Vagina (tissue), 2 donors: ENCODE data around the gene CDC14B.

Experiments used
- POLR2A ChIP-seq, 2 donors: fragments of 450-650 bp; IDR thresholded peaks; one replicate each; pipeline ENCODE4 v1.6.1; 2017; ENCODE audit warnings: antibody characterized with exemption in 2 of 2, mild to moderate bottlenecking in 2 of 2, moderate library complexity in 2 of 2
- TF ChIP-seq, protein P1 (sequence below), 3 experiments: fragments of 450-650 bp in 2 of 3; fragments of 200-600 bp in 1 of 3; sonication (generic) in 1 of 3; IDR thresholded peaks; one replicate each; pipeline ENCODE4 v1.5.1; 2017 to 2019; ENCODE audit warnings: antibody characterized with exemption in 3 of 3, mild to moderate bottlenecking in 2 of 3, moderate library complexity in 2 of 3

DNA sequence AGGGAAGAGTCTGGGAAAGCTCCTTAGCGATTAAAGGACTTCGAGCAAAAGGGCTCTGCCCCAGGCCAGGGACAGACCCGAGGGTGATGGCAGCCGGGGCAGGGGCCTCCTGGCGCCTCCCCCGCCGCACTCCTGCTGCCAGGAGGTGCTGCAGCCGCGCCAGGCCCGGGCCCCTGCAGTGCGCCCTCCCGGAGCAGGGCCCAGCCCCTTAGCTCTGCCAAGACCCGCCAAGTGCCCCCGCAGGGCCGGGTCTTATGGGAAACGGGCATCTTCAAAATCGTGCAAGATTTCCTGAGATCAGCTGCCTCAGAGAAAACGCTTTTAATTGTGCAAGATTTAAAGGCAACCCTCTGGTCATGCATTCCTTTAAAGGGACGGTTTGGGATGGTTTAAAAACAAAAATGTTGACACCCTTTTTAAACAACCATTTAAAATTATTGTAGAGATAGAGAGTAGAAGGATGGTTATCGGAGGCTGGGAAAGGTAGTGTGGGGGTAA is 52.4 kb downstream of the CDC14B start:
- TF ChIP-seq, protein P1, sequence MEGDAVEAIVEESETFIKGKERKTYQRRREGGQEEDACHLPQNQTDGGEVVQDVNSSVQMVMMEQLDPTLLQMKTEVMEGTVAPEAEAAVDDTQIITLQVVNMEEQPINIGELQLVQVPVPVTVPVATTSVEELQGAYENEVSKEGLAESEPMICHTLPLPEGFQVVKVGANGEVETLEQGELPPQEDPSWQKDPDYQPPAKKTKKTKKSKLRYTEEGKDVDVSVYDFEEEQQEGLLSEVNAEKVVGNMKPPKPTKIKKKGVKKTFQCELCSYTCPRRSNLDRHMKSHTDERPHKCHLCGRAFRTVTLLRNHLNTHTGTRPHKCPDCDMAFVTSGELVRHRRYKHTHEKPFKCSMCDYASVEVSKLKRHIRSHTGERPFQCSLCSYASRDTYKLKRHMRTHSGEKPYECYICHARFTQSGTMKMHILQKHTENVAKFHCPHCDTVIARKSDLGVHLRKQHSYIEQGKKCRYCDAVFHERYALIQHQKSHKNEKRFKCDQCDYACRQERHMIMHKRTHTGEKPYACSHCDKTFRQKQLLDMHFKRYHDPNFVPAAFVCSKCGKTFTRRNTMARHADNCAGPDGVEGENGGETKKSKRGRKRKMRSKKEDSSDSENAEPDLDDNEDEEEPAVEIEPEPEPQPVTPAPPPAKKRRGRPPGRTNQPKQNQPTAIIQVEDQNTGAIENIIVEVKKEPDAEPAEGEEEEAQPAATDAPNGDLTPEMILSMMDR (IDR thresholded peaks at IDR 0.05): no peak
- no peak for TF ChIP-seq POLR2A (IDR thresholded peaks at IDR 0.05)
